ENCODE results near the gene FOXK1.

FOXK1 gene

DNA sequence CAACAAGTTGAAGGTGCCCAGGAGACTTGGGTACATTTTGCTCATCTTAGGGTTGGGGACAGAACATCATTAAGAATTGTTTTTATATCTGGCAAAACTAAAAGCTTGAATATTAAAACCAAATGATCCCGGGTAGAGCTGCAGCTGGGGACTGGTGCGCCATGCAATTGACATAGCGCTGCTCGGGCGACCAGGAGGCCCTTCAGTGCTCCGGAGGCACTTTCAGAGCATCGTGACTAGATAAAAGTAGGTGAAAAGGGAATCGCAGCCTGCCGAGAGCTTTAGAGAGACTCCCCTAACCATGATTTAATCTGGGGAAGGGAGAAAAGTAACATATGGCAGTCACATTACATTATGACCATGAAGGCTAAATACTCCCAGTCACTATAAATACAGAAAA lies 21.4 kb downstream of the FOXK1 start:
- Histone ChIP-seq H3K27me3 (ENCODE audit: control insufficient read depth, insufficient read depth, low read length) (no peaks in the 10 kb centered on the region), H3K4me1 (ENCODE audit: control insufficient read depth, insufficient read depth, low read length) (no peaks in the 10 kb centered on the region), H3K9me3 (replicated peaks; ENCODE audit: low read length) (no peaks in the 10 kb centered on the region), H3K9ac (ENCODE audit: low read depth, low read length) (no peak overlapping the region), H3K36me3 (ENCODE audit: insufficient read depth, low read length) (no peaks in the 10 kb centered on the region), H3K4me2 (ENCODE audit: low read length) (no peak overlapping the region), H3K4me3 (ENCODE audit: low read length) (no peak overlapping the region)

DNA sequence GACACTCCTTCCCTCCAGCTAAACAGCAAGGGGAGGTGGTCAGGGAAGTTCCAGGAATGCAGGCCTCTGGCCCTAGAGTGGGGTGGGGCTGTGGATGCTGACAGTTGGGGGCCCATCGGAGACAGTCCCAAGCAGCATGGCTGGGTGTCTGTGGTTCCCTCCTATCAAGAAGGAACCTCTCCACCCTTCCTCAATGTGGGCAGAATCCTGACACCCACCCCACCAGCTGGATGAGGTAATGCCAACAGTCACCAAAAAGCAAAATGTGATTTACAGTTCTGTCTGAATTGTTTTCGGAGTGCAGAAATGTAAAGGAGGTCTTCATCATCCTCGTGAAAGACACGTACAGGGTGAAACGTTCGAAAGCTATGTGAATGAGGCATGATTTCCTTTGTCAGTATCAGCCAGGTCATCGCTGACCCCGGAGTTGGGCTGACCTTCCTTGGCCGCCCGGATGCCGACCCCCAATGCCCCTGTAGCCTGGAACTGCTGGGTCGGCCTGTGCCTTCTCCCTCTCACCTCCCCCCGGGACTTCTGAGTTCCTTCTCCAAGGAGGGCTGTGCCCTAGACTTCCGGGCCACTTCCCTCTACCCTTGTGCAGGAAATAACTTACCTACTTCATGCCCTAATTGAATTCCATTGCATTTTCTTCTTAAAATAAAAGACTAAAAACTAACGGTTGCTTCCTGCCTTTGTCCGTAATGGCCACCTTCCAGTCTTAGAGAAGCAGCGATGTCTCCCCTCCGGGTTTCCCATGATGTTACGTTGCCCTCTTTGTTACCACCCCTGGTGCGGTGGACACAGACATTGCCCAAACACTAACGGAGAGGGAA lies 24.5 kb downstream of the FOXK1 start:
- no peaks in the 10 kb centered on the region for H3K36me3 ChIP-seq (ENCODE audit: insufficient read depth, low read length)
- no peaks in the 10 kb centered on the region for H3K9me3 ChIP-seq (replicated peaks; ENCODE audit: low read length)
- H3K4me2 ChIP-seq (ENCODE audit: low read length), result no peak overlapping the region
- H3K4me1 ChIP-seq (ENCODE audit: control insufficient read depth, insufficient read depth, low read length), result no peaks in the 10 kb centered on the region
- no peaks in the 10 kb centered on the region for H3K27me3 ChIP-seq (ENCODE audit: control insufficient read depth, insufficient read depth, low read length)
- H3K4me3 ChIP-seq (ENCODE audit: low read length), result no peak overlapping the region
- H3K9ac ChIP-seq (ENCODE audit: low read depth, low read length), result no peak overlapping the region

- Histone ChIP-seq H3K4me3 (ENCODE audit: low read length) (no peak overlapping the region), H3K27me3 (ENCODE audit: control insufficient read depth, insufficient read depth, low read length) (no peaks in the 10 kb centered on the region), H3K36me3 (ENCODE audit: insufficient read depth, low read length) (peaks cover 3% of the 10 kb centered on the region), H3K4me1 (ENCODE audit: control insufficient read depth, insufficient read depth, low read length) (no peaks in the 10 kb centered on the region), H3K9me3 (replicated peaks; ENCODE audit: low read length) (no peaks in the 10 kb centered on the region), H3K9ac (ENCODE audit: low read depth, low read length) (no peak overlapping the region), H3K4me2 (ENCODE audit: low read length) (no peak overlapping the region)
Observed at GRCh38 chr7:4707217-4707741, 25.2 kb downstream of the FOXK1 start.

DNA sequence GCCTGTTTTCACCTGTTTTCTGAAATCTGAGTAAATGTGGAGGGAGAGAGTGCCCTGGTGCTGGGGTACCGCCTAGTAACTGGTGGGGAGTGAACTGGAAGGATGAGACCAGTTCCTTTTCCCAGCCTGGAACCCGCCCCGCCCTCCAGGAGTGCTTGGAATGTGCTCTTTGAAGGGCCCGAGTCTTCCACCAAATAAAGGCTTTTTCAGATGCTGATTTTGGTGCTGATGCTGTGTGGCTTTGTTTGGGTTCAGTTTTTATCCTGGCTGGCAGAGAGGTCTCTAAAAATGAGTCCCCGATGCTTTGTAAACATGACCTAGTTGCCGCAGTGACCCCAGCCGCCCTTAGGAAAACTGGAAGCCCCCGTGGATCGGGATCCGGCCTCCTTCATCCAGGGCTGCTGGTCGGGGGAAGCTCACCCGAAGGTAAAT lies 25.9 kb downstream of the FOXK1 start:
- Histone ChIP-seq H3K27me3 (ENCODE audit: control insufficient read depth, insufficient read depth, low read length) (no peaks in the 10 kb centered on the region), H3K9ac (ENCODE audit: low read depth, low read length) (no peak overlapping the region), H3K36me3 (ENCODE audit: insufficient read depth, low read length) (peaks cover 5% of the 10 kb centered on the region), H3K4me1 (ENCODE audit: control insufficient read depth, insufficient read depth, low read length) (no peaks in the 10 kb centered on the region), H3K9me3 (replicated peaks; ENCODE audit: low read length) (no peaks in the 10 kb centered on the region), H3K4me2 (ENCODE audit: low read length) (no peak overlapping the region), H3K4me3 (ENCODE audit: low read length) (no peak overlapping the region)

DNA sequence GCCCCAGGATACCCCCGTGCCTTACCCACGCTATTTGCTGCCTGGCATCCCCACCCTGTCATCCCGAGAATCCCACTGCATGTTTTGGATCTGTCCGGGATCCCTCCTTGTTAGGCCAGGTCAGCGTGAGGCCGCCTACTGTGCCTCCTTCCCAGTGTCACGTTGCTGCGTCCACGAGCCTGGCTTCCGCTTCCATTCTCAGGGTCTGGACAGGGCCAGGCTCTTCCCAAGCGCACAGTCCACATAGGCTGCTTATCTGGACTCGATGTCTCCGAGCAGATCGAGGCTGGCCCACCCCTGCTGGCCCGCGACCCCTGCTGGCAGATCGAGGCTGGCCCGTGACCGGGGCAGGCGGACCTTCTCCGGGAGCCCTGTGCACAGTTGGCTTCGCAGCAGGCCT lies 27.1 kb downstream of the FOXK1 start:
- Histone ChIP-seq H3K27me3 (ENCODE audit: control insufficient read depth, insufficient read depth, low read length) (no peaks in the 10 kb centered on the region), H3K4me1 (ENCODE audit: control insufficient read depth, insufficient read depth, low read length) (no peaks in the 10 kb centered on the region), H3K9ac (ENCODE audit: low read depth, low read length) (no peak overlapping the region), H3K9me3 (replicated peaks; ENCODE audit: low read length) (no peaks in the 10 kb centered on the region), H3K4me3 (ENCODE audit: low read length) (no peak overlapping the region), H3K36me3 (ENCODE audit: insufficient read depth, low read length) (peaks cover 5% of the 10 kb centered on the region), H3K4me2 (ENCODE audit: low read length) (no peak overlapping the region)

- Histone ChIP-seq H3K4me3 (ENCODE audit: low read length) (no peak overlapping the region), H3K9ac (ENCODE audit: low read depth, low read length) (no peak overlapping the region), H3K36me3 (ENCODE audit: insufficient read depth, low read length) (peaks cover 5% of the 10 kb centered on the region), H3K27me3 (ENCODE audit: control insufficient read depth, insufficient read depth, low read length) (no peaks in the 10 kb centered on the region), H3K9me3 (replicated peaks; ENCODE audit: low read length) (no peaks in the 10 kb centered on the region), H3K4me1 (ENCODE audit: control insufficient read depth, insufficient read depth, low read length) (peaks cover 13% of the 10 kb centered on the region), H3K4me2 (ENCODE audit: low read length) (no peak overlapping the region)
Observed at GRCh38 chr7:4711093-4711492, 29.0 kb downstream of the FOXK1 start.

DNA sequence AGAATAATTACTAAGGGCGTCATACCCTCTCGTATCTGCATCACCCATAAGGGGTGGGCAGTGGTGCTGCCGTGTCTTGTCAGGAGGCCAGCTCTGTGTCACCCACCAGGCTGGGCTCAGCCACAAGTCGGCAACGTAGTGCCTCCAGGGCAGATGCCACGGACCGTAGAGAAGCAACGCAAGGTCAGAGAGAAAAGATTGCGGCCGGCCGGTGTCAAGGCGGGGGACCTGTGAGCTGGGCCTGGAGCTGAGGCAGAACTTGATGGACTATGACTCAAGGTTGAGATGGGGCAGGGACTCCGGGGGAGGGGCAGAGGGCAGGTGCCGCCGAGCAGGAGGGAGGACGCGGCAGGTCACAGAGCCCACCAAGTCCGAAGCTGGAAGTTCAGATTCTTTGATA lies 29.5 kb downstream of the FOXK1 start:
- H3K36me3 ChIP-seq (ENCODE audit: insufficient read depth, low read length), result peaks cover 5% of the 10 kb centered on the region
- H3K27me3 ChIP-seq (ENCODE audit: control insufficient read depth, insufficient read depth, low read length), result no peaks in the 10 kb centered on the region
- H3K9ac ChIP-seq (ENCODE audit: low read depth, low read length), result no peak overlapping the region
- no peak overlapping the region for H3K4me2 ChIP-seq (ENCODE audit: low read length)
- H3K4me1 ChIP-seq (ENCODE audit: control insufficient read depth, insufficient read depth, low read length), result peaks cover 13% of the 10 kb centered on the region
- no peak overlapping the region for H3K4me3 ChIP-seq (ENCODE audit: low read length)
- no peaks in the 10 kb centered on the region for H3K9me3 ChIP-seq (replicated peaks; ENCODE audit: low read length)

GRCh38 chr7:4712281-4713182 lies 30.4 kb downstream of the FOXK1 start:
- Histone ChIP-seq H3K9me3 (replicated peaks; ENCODE audit: low read length) (no peaks in the 10 kb centered on the region), H3K4me2 (ENCODE audit: low read length) (no peak overlapping the region), H3K36me3 (ENCODE audit: insufficient read depth, low read length) (peaks cover 5% of the 10 kb centered on the region), H3K4me3 (ENCODE audit: low read length) (no peak overlapping the region), H3K4me1 (ENCODE audit: control insufficient read depth, insufficient read depth, low read length) (peaks cover 13% of the 10 kb centered on the region), H3K9ac (ENCODE audit: low read depth, low read length) (no peak overlapping the region), H3K27me3 (ENCODE audit: control insufficient read depth, insufficient read depth, low read length) (no peaks in the 10 kb centered on the region)

DNA sequence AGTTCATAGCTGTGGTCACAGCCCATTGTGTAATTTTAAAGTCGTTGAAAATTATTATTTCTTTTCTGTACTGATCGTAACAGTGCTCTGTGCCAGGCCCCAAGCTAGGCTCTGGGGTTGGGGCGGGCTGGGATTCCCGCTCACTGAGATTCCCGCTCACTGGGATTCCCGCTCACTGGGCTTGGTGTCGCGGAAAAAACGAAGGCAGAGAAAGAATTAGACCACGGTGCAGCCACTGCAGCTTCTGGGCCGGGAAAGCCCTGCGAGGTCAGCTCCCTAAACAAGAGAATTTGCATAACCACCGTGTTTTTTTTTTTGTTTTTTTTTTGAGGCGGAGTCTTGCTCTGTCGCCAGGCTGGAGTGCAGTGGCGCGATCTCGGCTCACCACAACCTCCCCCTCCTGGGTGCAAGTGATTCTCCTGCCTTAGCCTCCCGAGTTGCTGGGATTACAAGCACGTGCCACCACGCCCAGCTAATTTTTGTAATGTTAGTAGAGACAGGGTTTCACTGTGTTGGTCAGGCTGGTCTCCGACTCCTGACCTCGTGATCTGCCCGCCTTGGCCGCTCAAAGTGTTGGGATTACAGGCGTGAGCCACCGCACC lies 31.2 kb downstream of the FOXK1 start:
- H3K9ac ChIP-seq (ENCODE audit: low read depth, low read length), result no peak overlapping the region
- peaks cover 8% of the 10 kb centered on the region for H3K36me3 ChIP-seq (ENCODE audit: insufficient read depth, low read length)
- no peaks in the 10 kb centered on the region for H3K27me3 ChIP-seq (ENCODE audit: control insufficient read depth, insufficient read depth, low read length)
- peaks cover 13% of the 10 kb centered on the region for H3K4me1 ChIP-seq (ENCODE audit: control insufficient read depth, insufficient read depth, low read length)
- no peaks in the 10 kb centered on the region for H3K9me3 ChIP-seq (replicated peaks; ENCODE audit: low read length)
- no peak overlapping the region for H3K4me3 ChIP-seq (ENCODE audit: low read length)
- H3K4me2 ChIP-seq (ENCODE audit: low read length), result no peak overlapping the region

GRCh38 chr7:4714161-4714700 lies 32.1 kb downstream of the FOXK1 start:
- no peak overlapping the region for H3K4me3 ChIP-seq (ENCODE audit: low read length)
- H3K4me2 ChIP-seq (ENCODE audit: low read length), result no peak overlapping the region
- peaks cover 13% of the 10 kb centered on the region for H3K4me1 ChIP-seq (ENCODE audit: control insufficient read depth, insufficient read depth, low read length)
- H3K9ac ChIP-seq (ENCODE audit: low read depth, low read length), result no peak overlapping the region
- H3K27me3 ChIP-seq (ENCODE audit: control insufficient read depth, insufficient read depth, low read length), result no peaks in the 10 kb centered on the region
- no peaks in the 10 kb centered on the region for H3K9me3 ChIP-seq (replicated peaks; ENCODE audit: low read length)
- H3K36me3 ChIP-seq (ENCODE audit: insufficient read depth, low read length), result peaks cover 8% of the 10 kb centered on the region
